K562 treated with DMSO at 1 percent for 24 hours (cell line): ENCODE data around the gene TRIM7. TPM values are rescaled to one million over a fixed set of nuclear protein-coding genes. Genes with fewer than 3 reads are reported as not detected.

Experiments used
- total RNA-seq: library from RNA; unstranded; fragments of 300-600 nt; gene quantifications from 2 replicates; pipeline ENCODE4 v1.2.3, GENCODE V29; 2022; ENCODE audit warnings: low read depth; ENCODE audit not compliant: insufficient read depth

Gene TRIM7
- 8.8 and 9.6 TPM in 2 replicates for total RNA-seq

GRCh38 chr5:181204826-181205760, at the start of gene TRIM7:
Gene TRIM7, minus strand, starts transcription at chr5:181205196. Its CDS starts 86 bp downstream, at chr5:181205110.

GRCh38 chr5:181243564-181244343, 38.8 kb upstream of the TRIM7 start, which contains the start of gene RACK1:
Gene RACK1, minus strand, starts transcription at chr5:181243906. Its CDS starts 106 bp downstream, at chr5:181243800.

GRCh38 chr5:181223058-181223728, 18.2 kb upstream of the TRIM7 start, which contains the start of gene TRIM41:
Gene TRIM41, plus strand, starts transcription at chr5:181223281. Its CDS starts 719 bp downstream, at chr5:181224000.

GRCh38 chr5:181146927-181147636, 57.9 kb downstream of the TRIM7 start, which contains the start of gene OR2V2:
Gene OR2V2, plus strand, starts transcription at chr5:181147586. Its CDS starts 7,357 bp downstream, at chr5:181154943.

Other genes starting within 250 kb of the TRIM7 start
- gene BTNL3, start 216.3 kb downstream of the TRIM7 start, total RNA-seq = 0.31 and 0.34 TPM in 2 replicates
- 29.3 and 31.3 TPM in 2 replicates for gene BTNL9, start 164.9 kb downstream of the TRIM7 start, total RNA-seq
- not detected in 2 replicates for gene OR2V1, start 74.0 kb downstream of the TRIM7 start, total RNA-seq
- gene OR2V2, start 57.6 kb downstream of the TRIM7 start, total RNA-seq = not detected in 2 replicates
- gene TRIM41, start 18.1 kb upstream of the TRIM7 start, total RNA-seq = 26.8 and 33.9 TPM in 2 replicates
- gene RACK1, start 38.7 kb upstream of the TRIM7 start, total RNA-seq = 6,655 and 7,390 TPM in 2 replicates
- gene TRIM52, start 55.9 kb upstream of the TRIM7 start, total RNA-seq = 8.1 and 11.5 TPM in 2 replicates
- not detected in 2 replicates for gene OR4F3, start 162.1 kb upstream of the TRIM7 start, total RNA-seq